DND-41 (cell line): Measurements from ENCODE around the gene DEK.

Source experiments
- EZH2 ChIP-seq: IDR thresholded peaks from 3 replicates; pipeline ENCODE4 v1.6.1; 2012; ENCODE audit warnings: borderline replicate concordance, low read depth, mild to moderate bottlenecking, moderate library complexity, low read length, inconsistent platforms; ENCODE audit not compliant: severe bottlenecking
- TF ChIP-seq, protein P1 (sequence below): IDR thresholded peaks from 2 replicates; pipeline ENCODE4 v1.5.1; 2012; ENCODE audit warnings: borderline replicate concordance, low read length, moderate library complexity, mild to moderate bottlenecking; ENCODE audit not compliant: poor library complexity, severe bottlenecking; ENCODE audit errors: extremely low read depth

DNA sequence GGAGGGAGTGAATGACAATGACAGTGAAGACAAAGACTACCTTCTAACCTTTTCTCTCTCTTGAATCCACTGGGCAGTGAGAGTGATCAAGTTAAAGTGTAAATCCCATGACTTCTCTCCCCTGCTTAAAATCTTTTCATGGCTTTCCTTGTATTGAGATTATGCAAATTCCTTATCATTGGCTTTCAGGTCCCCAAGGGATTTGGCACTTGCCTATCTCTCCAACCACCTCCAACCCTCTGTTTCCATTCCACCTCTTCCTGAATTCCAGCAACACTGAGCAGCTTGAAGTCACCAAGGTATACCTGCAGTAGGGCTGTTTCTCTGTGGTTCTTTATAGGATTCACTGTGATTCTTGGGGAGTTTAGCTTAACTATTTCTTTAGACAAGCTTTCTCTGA lies 48.0 kb upstream of the DEK start:
- TF ChIP-seq, protein P1, sequence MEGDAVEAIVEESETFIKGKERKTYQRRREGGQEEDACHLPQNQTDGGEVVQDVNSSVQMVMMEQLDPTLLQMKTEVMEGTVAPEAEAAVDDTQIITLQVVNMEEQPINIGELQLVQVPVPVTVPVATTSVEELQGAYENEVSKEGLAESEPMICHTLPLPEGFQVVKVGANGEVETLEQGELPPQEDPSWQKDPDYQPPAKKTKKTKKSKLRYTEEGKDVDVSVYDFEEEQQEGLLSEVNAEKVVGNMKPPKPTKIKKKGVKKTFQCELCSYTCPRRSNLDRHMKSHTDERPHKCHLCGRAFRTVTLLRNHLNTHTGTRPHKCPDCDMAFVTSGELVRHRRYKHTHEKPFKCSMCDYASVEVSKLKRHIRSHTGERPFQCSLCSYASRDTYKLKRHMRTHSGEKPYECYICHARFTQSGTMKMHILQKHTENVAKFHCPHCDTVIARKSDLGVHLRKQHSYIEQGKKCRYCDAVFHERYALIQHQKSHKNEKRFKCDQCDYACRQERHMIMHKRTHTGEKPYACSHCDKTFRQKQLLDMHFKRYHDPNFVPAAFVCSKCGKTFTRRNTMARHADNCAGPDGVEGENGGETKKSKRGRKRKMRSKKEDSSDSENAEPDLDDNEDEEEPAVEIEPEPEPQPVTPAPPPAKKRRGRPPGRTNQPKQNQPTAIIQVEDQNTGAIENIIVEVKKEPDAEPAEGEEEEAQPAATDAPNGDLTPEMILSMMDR = no peak
- TF ChIP-seq EZH2 = no peak
